Frontal cortex (tissue), 4 donors: ENCODE measurements around the gene THUMPD2. TPM values are rescaled to one million over a fixed set of nuclear protein-coding genes. Genes with fewer than 3 reads are reported as not detected.
"Not testable (repeated sequence)": the region's sequence is repeated elsewhere in the genome, so short reads cannot be mapped to it uniquely, and the experiment has no call there.

Experiments
- DNase-seq, 2 donors: peaks; one replicate each; pipeline ENCODE4 v3.0.0; 2012; ENCODE audit warnings: low spot score in 2 of 2
- FAIRE-seq: peaks from 2 replicates; lab custom pipeline; 2012; peaks lifted over from hg19 to GRCh38; lab: Jason Lieb, UNC
- total RNA-seq: library from RNA; depleted of rRNA; stranded (reverse); fragments of >200 nt; gene quantifications from one replicate; pipeline ENCODE4 v1.2.3, GENCODE V29; 2014
- donor health status: control.
- donor health status: control.
- donor health status: control.

Gene THUMPD2
- total RNA-seq, 1 donor from 2014 or later: 11.8 TPM

DNA sequence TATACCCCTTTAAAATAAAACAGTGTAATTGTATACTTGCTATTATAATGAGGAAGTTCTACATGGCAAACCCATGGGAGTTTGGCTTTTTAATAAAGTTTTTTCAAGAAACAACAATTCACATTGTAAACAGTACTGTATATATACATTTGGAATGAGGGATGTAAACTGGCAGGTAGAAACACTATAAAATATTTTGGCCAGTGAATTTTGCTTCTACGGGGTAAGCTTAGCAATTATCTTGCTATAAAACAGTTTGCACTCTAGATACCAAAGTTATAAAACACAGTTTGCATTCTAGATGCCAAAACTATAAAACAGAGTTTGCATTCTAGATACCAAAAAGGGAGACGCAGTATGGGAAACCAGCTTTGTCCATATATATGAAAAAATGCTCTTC is 16.6 kb downstream of the THUMPD2 start:
- no peak for FAIRE-seq
- DNase-seq: no peak

DNA sequence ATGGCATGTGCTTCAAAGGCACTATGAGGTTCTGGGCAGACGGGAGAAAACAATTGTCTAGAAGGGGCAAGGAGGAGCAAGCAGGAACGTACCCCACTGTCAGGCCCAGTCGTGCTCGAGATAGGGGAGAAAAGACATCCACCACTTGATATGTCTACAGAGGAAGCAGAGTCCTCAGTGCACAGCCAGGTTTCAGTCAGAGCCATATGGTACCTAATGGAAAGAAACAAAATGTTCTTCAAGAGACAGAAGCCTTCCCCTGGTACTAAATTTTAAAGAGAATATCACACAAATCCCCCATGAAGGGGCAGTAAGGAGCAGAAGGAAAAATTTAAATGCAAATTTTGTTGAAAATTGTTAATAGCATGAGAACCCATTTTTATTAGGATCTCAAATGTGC is 21.9 kb downstream of the THUMPD2 start:
- FAIRE-seq (no peak), DNase-seq (no peak)

DNA sequence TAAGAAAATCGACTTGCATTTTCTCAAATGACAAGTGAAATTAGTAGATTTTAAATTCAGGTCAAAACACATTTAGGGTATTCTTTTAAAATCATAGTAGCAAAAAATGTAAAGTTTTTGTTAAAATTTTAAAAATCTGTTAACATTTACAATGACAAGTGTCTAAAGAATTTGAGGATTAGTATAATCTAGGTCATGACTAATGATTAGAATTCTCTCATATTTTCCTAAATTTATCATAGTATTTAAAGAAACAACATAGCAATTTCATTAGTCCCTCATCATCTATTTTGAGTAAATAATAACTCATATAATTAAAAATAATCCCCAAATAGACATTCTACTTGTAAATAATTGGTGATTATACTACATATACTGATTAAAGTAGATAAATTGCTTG is 23.6 kb downstream of the THUMPD2 start:
- FAIRE-seq (peak; percentile 77), DNase-seq (no peak)

DNA sequence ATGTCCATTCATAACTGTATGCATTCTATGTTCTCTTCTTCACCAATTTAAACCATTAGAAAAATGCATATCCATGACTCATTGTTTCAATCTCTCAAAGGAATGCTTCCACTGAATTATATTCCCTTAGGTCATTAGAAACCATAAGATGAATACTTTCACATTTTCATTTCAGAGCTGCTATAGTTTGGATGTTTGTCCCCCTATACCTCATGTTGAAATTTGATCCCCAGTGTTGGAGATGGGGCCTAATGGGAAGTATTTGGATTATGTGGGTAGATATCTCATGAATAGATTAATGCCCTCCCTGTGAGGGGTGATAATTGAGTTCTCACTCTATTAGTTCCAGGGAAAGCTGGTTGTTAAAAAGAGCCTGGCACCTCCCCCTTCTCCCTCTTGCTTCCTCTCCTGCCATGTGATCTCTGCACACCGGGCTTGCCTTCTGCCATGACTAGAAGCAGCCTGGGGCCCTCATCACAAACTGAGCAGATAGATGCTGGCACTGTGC is 35.7 kb downstream of the THUMPD2 start:
- no peak for DNase-seq
- no peak for FAIRE-seq

DNA sequence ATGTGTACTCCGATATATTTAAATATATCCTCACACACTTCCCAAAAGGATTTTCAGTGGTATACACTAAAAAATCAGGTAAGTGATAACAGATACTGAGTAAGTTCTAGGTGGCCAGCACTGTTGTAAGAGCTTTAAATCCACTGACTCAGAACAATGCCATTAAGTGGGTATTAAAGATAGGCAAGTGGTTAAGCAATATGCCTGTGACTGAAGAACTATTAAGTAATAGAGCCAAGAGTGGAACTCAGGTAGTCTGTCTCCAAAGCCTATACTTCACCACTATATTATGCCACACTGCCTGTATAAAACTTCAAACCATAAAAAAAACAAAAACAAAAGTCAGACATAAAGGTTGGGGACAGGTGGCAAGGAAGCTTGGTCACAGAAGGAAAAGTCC is 37.2 kb downstream of the THUMPD2 start:
- DNase-seq (no peak), FAIRE-seq (no peak)

DNA sequence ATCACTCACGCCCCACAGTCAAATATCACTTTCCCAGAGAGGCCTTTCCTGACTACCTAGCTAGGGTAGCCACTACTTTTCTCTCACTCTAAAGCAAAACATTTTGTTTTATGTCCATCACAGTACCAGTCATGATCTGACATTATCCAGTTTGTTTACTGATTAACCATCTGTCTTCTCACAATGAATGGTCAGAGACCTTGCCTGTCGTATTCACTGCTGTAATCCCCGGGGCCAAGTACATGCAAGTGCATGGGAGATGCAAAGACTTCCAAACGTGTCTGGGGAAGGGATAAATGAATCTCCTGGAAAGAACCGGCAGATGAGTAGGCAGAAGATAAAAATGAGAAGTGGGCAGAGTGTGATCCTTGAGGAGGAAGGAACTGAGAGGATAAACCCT is 39.7 kb downstream of the THUMPD2 start:
- DNase-seq (no peak), FAIRE-seq (no peak)

DNA sequence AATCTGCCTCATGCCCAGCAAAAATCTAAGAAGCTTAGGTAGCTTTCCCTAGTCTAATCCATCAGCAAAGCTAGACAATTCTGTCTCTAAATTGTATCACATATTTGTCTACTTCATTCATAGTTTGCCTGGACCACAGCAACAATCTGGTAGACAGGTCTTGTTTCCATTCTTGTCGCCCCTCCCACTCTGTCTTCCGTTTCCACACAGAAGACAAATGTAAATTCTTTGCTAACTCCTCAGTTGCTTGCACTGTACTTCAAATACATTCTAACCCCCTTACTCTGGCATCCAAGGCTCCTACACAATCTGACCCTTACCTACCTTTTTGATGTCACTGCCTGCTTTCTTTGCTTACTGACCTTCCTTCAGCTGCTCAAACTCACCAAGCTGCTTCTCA is 40.1 kb downstream of the THUMPD2 start:
- no peak for FAIRE-seq
- no peak for DNase-seq

DNA sequence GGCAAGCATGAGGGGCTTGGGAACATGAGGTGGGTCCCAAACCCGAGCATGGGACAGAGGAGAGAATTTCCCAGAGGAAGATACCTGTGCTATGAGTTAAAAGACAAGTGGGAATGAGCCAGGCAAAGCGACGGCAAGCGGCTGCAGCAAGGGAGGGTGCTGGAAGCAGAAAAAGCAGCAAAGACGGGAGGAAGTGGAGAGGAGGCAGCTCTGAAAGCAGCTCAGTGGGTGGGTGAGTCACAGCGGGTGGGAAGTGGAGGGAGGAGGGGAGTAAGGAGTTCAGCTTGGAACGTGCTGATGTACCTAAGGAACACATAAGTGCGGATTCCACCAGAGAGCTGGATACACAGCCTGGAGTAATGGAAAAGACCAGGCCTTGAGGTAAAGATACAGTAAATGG is 41.4 kb downstream of the THUMPD2 start:
- FAIRE-seq: no peak
- DNase-seq: no peak

DNA sequence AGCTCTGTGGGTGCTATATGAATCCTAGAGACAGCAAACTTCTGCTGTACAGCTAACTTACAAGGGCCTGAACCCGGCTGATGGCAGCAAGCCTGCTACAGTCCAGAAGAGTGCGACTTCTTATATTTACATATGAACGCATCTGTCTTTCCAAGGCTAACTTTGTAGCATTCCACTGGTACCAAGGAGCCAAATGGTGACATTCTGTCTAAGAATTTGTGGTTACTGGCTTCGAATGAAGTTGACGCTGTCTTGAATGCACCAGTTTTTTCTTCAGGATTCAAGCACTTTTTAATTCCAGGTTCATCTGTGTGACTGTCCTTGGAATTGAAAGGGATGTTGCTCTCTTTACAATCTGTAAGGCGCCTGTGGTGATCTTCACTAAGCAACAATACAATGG is 42.4 kb downstream of the THUMPD2 start:
- FAIRE-seq (no peak), DNase-seq (no peak)

DNA sequence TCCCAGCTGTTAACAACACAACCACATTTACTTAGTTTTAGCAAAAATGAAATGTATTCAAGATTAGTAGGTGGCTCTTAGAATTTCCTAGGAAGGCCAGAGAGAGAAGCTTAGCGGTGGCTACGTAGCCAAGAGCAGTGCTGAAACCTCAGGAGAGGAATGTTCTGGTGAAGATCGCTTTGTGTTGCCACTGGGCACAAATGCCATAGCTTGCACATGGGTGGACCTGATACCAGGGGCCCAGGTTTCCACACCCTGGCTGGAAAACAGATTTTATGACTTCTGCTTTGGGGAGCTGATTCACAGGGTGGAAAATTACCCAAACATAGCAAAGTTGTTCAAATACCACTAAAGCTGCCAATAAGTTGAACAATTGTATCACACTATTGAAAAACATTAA is 43.4 kb downstream of the THUMPD2 start:
- DNase-seq: no peak
- FAIRE-seq: no peak

DNA sequence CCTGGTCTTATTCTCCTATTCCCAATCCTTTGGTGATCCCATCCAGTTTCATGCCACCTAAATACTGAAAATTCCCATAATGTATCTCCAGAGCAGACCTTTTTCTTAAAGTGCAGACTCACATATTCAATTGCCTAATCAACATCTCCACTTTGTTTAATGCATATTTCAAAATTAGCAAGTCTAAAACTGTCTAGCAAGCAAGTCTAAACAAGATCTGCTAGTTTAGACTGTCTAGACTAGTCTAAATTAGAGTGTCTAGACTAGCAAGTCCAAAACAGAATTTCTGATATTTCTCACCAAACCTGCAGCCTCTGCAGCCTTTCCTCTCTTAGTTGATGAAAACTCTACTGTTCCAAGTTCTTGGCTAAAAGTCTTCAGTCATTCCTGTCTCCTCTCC is 44.6 kb downstream of the THUMPD2 start:
- DNase-seq: no peak
- FAIRE-seq: no peak

DNA sequence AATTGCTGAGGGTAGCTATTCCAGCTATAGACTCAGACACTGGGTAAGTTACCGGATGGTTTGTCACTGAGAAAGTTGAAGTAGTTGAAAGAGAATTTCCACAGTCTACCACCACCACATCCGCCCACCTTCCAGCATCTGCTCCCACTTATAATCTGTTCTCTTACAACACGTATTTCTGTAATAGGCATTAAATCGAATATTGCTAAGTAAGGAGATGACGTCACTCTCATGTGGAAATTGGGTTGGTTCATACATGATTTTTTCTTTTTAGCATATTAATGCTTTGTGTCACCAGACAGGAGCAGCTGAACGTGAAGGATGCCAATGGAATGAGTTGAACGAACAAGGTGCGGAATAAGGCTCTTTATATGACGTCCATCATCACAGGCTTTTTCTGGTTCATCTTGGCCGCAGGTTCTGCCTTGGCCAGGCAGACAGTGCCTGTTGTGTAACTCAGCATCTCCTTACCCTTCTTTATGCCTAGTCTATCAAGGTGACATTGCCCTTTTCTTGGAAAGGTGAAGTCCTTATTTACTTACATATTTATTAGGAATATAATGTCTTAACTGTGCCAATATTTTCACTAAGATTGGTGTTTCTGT is 45.9 kb downstream of the THUMPD2 start:
- DNase-seq: no peak
- FAIRE-seq: no peak

DNA sequence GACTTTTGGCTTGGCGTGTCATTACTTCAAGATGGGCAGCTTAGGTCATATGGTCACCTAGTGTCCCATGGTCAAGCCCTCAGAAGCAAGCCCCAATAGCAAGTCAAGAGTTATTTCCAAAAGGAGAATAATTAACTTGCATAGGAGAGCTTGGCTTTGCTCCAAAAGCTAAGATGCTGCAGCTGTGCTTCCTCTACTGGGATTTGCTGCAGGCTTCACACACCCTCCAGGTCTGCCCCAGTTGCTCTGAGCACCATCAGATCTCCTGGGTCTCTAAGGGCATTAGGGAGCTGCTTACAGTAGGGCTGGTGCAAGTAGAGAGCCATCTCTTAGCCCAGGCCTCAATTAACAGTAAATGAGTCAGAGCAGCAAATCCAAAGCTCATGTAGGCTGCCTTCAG is 46.6 kb downstream of the THUMPD2 start:
- no peak for FAIRE-seq
- no peak for DNase-seq

DNA sequence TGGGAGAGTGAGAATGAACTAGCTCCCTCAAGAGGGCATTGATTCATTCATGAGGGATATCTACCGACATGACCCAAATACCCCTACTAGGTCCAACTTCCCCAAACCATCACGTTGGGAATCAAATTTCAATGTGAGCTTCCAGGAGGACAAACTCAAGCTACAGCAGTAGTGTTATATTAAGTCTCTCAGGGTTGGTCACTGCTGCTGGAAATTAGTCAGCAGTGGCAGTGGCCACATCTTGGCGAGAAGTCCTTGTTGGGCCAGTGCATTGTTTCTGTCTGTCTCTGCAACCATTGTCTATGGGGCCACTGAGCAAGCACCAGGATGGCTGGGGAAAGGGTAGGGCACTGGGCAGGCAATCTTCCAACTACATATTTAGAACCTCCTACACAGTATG is 47.5 kb downstream of the THUMPD2 start:
- DNase-seq (no peak), FAIRE-seq (no peak)

DNA sequence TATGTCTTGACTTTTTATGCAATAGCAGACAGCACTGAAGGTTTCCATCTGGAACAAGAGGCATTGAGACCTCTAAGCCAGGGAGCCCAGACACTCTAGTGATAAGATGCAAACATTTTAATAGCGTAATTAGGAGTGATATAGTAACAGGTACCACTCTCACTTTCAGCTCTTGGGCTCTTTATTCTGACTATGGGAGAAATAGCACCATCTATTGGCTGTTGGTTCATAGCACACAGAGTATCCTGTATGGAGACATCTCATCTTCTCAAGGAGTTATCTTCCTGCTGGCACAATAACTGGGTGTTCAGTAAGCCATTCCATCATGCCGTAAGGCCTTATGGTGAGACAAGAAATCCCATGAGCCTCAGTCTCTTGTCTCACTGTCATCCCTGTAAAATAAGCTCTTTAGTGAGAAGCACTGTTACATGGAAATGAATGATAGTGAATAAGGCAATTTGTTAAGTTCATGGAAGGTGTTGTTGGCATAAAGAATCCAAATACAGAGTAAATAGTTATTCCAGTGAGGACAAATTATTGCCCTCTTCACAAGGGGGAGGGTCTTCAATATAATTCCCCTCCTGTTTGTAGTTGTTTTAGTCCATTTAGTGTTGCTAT is 48.3 kb downstream of the THUMPD2 start:
- DNase-seq: no peak
- FAIRE-seq: no peak

DNA sequence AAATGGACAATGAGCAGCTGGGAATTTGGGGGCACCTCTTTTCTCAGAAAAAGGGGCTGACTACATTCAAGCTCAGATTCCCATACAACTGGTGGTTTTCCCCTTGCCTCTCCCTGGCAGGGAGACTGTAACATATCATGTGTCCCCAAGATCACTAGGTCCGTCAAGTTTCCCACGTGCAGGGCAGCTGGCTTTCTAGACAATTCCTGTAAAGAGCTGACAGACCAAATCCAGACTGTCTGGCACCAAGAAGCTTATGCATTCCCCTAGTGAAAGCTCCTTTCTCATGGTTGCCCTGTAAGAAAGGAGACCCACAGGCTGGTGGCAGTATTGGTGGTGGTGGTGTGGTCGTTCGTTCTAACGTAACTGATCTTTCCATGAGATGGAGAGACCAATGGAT is 48.8 kb downstream of the THUMPD2 start:
- DNase-seq (no peak), FAIRE-seq (no peak)

DNA sequence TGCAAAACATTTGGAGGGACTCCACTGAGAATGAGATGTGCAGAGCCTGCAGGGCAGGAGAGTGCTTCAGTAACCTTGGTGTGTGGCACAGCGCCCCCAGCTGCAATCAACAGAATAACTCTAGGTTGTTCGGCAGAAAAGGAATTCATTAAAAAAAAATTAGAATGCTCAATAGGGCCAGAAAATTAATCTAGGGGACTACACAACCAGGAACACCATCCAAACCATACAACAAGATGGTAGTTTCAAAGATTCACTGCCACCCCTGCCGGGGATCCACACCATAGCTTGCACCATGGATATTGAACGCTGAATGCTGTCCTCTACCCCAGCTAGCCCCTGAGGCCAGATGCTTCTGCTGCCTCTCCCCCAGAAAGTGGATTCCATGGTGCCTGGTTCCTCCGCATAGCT is 50.1 kb downstream of the THUMPD2 start:
- no peak for FAIRE-seq

DNA sequence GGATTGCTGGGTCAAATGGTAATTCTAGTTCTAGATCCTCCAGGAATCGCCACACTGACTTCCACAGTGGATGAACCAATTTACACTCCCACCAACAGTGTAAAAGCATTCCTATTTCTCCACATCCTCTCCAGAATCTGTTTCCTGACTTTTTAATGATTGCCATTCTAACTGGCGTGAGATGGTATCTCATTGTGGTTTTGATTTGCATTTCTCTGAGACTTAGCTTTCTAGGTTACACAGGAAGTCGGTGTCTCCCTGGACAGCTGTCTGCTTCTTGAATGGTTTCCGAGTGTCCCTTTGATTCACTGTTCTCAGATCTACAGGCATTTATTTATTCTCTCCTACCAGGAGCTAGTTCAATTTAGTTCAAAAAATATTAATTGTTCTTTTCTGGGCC is 51.0 kb downstream of the THUMPD2 start:
- FAIRE-seq, DNase-seq: not testable (repeated sequence)

More for the DNA sequence above, 50.1 kb downstream of the THUMPD2 start:
- no peak for DNase-seq

DNA sequence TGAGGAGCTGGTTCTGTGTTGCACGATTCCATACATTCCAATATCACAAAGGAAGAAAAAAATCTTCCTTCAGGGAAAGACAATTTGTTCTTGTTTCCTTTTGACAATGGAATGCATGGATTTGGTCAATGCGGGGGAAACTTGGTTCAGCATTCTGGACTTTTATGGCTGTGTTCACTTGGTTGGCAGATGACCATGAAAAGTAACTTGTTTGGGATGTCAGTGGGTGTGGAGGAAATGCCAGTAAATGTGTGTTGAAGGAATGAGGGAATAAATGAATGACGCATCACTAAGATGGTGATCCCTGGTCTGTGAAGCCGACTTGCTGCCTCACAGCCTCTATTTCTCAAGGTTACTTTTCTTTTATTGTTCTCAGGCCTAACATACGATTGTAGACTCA is 53.7 kb downstream of the THUMPD2 start:
- DNase-seq (no peak), FAIRE-seq (no peak)

DNA sequence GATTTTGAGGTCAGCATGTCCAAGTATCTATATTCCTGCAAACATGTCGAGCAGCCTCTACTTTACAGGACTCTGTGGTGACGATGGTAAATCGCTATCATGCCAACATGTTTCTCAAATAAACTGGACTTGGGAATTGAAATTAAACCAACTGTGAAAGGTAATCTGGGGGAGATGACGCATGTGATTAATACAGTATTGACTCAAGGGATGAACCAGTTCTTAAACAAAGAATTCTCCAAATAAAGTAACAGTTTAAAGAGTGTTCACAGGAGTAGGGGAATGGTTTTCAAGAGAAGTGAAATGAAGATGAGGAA is 54.3 kb downstream of the THUMPD2 start:
- FAIRE-seq (no peak), DNase-seq (no peak)

DNA sequence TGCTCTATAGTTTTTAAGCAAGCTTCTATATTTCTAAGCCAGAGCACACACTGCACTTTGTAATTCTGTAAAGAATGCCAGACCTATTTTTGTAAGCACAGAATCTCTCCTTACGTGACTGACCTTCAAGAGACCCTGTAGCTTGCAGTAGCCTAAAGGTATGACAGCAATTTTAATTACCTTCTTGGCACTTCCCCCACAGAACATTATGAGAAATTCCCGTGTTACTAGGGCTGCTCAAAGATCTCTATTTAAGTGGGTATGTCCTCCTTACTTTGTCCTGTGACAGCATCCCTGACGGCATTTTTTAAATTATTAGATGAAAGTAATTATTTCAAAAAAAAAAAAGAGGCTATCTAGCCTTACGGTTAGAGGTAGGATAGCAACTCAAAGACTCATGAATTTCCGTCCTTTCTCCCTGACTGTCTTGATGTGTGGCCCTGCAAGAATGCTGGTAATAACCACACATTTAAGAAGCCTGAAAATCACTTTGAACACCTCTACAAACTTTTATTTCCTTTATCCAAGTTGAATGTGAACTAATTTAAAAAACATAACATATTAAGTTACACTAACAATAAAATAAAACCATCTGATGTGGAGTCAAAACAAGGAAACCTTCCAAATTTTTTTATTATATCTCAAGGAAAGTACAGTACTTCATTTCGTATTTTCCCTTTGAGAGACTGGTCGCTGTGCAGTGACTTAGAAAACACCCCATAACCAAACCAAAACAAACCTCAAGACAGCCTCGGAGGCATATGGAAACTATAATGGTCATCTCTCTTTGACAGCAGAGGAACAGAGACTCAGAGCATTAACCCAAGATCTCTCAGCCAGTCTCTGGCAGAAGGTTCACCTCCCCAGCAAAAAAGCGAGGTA is 54.9 kb downstream of the THUMPD2 start:
- FAIRE-seq (no peak), DNase-seq (no peak)
